Measurements from ENCODE around the gene CHN2. TPM values are rescaled to one million over a fixed set of nuclear protein-coding genes. Genes with fewer than 3 reads are reported as not detected.

Gene CHN2
- total and polyA plus RNA-seq, 2 donors (not counting 1 experiment from before 2014, with no cell fraction given): 0.86 to 1.4 TPM

DNA sequence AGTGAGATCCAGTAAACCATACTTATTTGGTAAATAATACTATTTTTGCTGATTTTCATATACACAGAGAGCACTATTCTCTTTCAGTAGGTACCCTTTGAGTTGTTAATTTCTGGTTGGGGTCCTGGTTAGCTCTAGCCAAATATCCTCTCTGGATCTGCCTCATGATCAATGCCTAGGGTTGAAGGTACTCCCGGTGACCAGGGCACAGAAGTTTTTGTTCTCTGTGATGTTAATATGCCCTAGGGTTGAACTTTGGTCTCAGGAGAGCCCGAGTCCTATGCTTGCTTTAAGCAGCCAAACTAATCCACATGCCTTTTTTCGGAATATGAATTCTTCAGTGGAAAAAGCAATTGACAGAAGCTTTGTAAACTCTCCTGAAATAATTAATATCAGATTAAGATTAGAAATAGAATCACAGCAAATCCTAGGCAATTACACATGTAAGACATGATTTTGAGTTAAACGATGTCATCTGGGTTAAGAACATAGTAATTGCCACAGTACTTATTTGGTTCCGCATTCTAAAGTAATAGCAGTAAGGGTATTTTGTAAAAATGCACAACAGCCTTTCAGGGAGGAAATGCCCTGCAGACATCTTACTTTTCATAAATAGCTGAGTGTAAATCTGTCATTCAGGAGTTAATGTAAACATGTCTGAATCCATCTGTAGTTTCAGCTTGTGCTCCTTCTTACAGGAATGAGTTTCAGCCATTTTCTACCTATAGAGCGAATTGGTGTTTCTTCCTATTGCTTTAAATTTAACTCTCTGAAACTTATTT lies 10.1 kb downstream of the CHN2 start:
- WGBS (ENCODE audit: insufficient coverage): 100% methylated on average over 1 of the region's 6 CpGs
- peaks cover 0 to 5% of the 10 kb centered on the region in 2 donors for H3K4me1 ChIP-seq (ENCODE audit: control insufficient read depth in 2 of 2, insufficient read depth in 2 of 2, low read length in 2 of 2)
- H3K4me2 ChIP-seq (replicated peaks; ENCODE audit: low read depth, low read length, poor library complexity, severe bottlenecking): no peak overlapping the region

DNA sequence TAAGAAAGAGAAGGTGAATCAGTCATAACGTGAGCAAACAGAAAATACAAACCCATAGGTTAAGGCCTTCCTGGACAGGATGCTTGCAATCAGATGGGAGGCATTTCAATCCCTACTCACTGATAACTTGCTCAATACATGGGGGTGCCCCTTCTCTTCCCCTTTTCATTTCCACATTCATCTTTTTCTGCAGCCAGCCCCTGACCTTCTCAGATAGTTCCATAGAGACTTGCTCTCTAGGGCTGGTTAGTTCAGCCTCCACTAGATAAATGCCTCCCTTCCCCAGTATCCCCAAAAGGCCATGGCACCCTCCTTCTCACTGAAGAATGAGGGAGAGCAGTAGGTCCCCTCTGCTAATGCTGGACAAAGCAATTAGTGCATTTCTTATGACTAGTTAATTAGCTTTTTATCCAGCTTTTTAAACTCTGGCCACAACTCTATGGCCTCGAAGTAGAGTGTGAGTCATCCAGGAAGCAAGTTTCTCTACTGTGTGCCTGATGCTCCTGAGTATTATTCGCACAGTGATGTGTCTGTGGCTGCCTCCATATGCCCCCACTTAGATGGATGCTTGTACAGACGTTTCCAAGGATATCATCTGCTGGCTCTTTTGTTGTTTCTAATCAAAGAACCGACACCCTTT lies 12.7 kb downstream of the CHN2 start:
- CTCF ChIA-PET: no interaction called here
- DNase-seq: no peak
- Histone ChIP-seq H3K36me3 (replicated peaks in 1 of 2; ENCODE audit: control extremely low read depth in 1 of 2, control insufficient read depth in 1 of 2, extremely low read depth in 1 of 2, insufficient read depth in 2 of 2, low read length in 1 of 2) (no peaks in the 10 kb centered on the region), H2AFZ (ENCODE audit: insufficient read depth, low read depth, low read length, poor library complexity, severe bottlenecking) (no peak overlapping the region), H3K4me1 (ENCODE audit: control insufficient read depth in 2 of 2, insufficient read depth in 2 of 2, low read length in 2 of 2) (peaks cover 0 to 5% of the 10 kb centered on the region in 2 donors), H3K79me2 (ENCODE audit: control insufficient read depth, insufficient read depth, low read length) (no peaks in the 10 kb centered on the region), H3K4me3 (ENCODE audit: control extremely low read depth in 1 of 5, extremely low read depth in 1 of 5, insufficient read depth in 1 of 5, low read depth in 2 of 5, low read length in 4 of 5) (no peak overlapping the region), H3K9ac (ENCODE audit: low read length) (no peak overlapping the region), H3K9me3 (ENCODE audit: control extremely low read depth in 1 of 3, control insufficient read depth in 2 of 3, insufficient read depth in 1 of 3, low read length in 2 of 3) (no peaks in the 10 kb centered on the region), H3K27me3 (replicated peaks in 1 of 4; ENCODE audit: control extremely low read depth in 1 of 4, control insufficient read depth in 3 of 4, insufficient read depth in 4 of 4, low read length in 3 of 4) (no peaks in the 10 kb centered on the region), H3K27ac (ENCODE audit: low read length in 2 of 2) (no peak overlapping the region), H4K20me1 (ENCODE audit: control insufficient read depth, insufficient read depth, low read length, poor library complexity, severe bottlenecking) (no peaks in the 10 kb centered on the region), H3K4me2 (replicated peaks; ENCODE audit: low read depth, low read length, poor library complexity, severe bottlenecking) (no peak overlapping the region)
- no peak for ATAC-seq (ENCODE audit: low read depth)
- no peaks in the 10 kb centered on the region for H3K9me3 Mint-ChIP-seq (ENCODE audit: insufficient read depth)
- intact Hi-C loops (cut with micrococcal nuclease): no loop called here
- peaks cover 4% of the 10 kb centered on the region for H3K4me1 Mint-ChIP-seq
- no peak overlapping the region for H3K27ac Mint-ChIP-seq
- peaks cover 3% of the 10 kb centered on the region for H3K27me3 Mint-ChIP-seq
- POLR2A ChIA-PET: no interaction called here
- no peak overlapping the region for H3K4me3 Mint-ChIP-seq
- no peak for TF ChIP-seq EZH2 (IDR thresholded peaks at IDR 0.05; ENCODE audit: borderline replicate concordance, insufficient read depth, low read depth, low read length, poor library complexity, severe bottlenecking)
- TF ChIP-seq, protein P1, sequence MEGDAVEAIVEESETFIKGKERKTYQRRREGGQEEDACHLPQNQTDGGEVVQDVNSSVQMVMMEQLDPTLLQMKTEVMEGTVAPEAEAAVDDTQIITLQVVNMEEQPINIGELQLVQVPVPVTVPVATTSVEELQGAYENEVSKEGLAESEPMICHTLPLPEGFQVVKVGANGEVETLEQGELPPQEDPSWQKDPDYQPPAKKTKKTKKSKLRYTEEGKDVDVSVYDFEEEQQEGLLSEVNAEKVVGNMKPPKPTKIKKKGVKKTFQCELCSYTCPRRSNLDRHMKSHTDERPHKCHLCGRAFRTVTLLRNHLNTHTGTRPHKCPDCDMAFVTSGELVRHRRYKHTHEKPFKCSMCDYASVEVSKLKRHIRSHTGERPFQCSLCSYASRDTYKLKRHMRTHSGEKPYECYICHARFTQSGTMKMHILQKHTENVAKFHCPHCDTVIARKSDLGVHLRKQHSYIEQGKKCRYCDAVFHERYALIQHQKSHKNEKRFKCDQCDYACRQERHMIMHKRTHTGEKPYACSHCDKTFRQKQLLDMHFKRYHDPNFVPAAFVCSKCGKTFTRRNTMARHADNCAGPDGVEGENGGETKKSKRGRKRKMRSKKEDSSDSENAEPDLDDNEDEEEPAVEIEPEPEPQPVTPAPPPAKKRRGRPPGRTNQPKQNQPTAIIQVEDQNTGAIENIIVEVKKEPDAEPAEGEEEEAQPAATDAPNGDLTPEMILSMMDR (IDR thresholded peaks at IDR 0.05): no peak
- WGBS (ENCODE audit: insufficient coverage): 35% methylated on average over 3 of the region's 5 CpGs

More for the DNA sequence above, 10.1 kb downstream of the CHN2 start:
- H3K27me3 ChIP-seq (replicated peaks in 1 of 4; ENCODE audit: control extremely low read depth in 1 of 4, control insufficient read depth in 3 of 4, insufficient read depth in 4 of 4, low read length in 3 of 4): no peaks in the 10 kb centered on the region
- no peak overlapping the region for H3K27ac Mint-ChIP-seq
- no peaks in the 10 kb centered on the region for H3K79me2 ChIP-seq (ENCODE audit: control insufficient read depth, insufficient read depth, low read length)
- peaks cover 6% of the 10 kb centered on the region for H3K27me3 Mint-ChIP-seq
- H4K20me1 ChIP-seq (ENCODE audit: control insufficient read depth, insufficient read depth, low read length, poor library complexity, severe bottlenecking): no peaks in the 10 kb centered on the region
- H3K27ac ChIP-seq (ENCODE audit: low read length in 2 of 2): no peak overlapping the region
- H3K36me3 ChIP-seq (replicated peaks in 1 of 2; ENCODE audit: control extremely low read depth in 1 of 2, control insufficient read depth in 1 of 2, extremely low read depth in 1 of 2, insufficient read depth in 2 of 2, low read length in 1 of 2): no peaks in the 10 kb centered on the region
- intact Hi-C loops (cut with micrococcal nuclease): no loop called here
- ChIA-PET POLR2A (no interaction called here), CTCF (no interaction called here)
- peaks cover 7% of the 10 kb centered on the region for H3K4me1 Mint-ChIP-seq
- no peaks in the 10 kb centered on the region for H3K9me3 Mint-ChIP-seq (ENCODE audit: insufficient read depth)
- H3K9ac ChIP-seq (ENCODE audit: low read length): no peak overlapping the region
- no peaks in the 10 kb centered on the region for H3K9me3 ChIP-seq (ENCODE audit: control extremely low read depth in 1 of 3, control insufficient read depth in 2 of 3, insufficient read depth in 1 of 3, low read length in 2 of 3)
- TF ChIP-seq, protein P1 (IDR thresholded peaks at IDR 0.05): no peak
- TF ChIP-seq EZH2 (IDR thresholded peaks at IDR 0.05; ENCODE audit: borderline replicate concordance, insufficient read depth, low read depth, low read length, poor library complexity, severe bottlenecking): no peak
- H3K4me3 Mint-ChIP-seq: no peak overlapping the region
- no peak overlapping the region for H3K4me3 ChIP-seq (ENCODE audit: control extremely low read depth in 1 of 5, extremely low read depth in 1 of 5, insufficient read depth in 1 of 5, low read depth in 2 of 5, low read length in 4 of 5)
- DNase-seq (no peak), ATAC-seq (ENCODE audit: low read depth) (no peak)
- H2AFZ ChIP-seq (ENCODE audit: insufficient read depth, low read depth, low read length, poor library complexity, severe bottlenecking): no peak overlapping the region

Measured in B cell (primary cell).